ENCODE measurements around the gene VSTM2B.

VSTM2B gene

DNA sequence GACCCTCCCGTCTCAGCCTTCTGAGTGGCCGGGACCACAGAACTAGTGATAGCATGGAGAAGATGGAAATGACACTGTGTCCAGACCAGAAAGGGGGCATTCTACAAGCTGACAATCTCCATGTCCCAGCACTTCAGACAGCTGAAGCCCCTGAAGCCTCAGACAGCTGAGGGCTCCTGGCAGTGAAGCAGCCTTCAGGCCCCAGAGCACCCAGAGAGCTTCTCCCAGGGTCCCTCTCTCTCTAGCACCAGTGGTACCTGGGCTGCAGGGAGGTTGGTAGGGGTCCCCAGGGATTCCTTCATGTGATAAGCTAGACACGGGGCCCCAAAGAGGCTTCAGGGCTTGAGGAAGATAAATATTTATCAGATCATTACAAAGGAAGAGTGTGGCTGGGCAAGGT, 72.7 kb downstream of the VSTM2B start:
- DNase-seq: no peak

DNA sequence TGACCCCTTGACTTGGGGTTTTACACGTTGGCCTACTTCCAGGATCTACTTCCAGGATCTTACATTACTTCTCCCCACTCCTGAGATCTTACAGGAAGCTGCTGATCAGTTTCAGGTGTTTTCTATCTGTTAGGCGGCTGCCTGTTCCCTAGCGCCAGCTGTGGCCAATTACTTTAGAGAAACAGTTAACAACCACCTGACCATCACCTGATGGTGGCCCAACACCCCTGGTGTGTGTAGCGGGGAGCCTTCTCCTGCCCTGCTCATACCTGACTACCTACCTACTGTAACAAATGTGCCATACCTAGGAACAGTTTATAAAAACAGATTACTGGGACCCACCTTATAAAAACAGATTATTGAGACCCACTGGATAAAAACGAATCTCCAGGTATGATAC, 77.5 kb downstream of the VSTM2B start:
- DNase-seq: no peak

- peak; percentile 97 to 98 for DNase-seq
Observed at GRCh38 chr19:29605653-29606419, 80.0 kb downstream of the VSTM2B start, which contains the start of gene POP4. TSS of gene POP4 (plus strand) at chr19:29606283. CDS start at chr19:29606319, 36 bp downstream.

DNA sequence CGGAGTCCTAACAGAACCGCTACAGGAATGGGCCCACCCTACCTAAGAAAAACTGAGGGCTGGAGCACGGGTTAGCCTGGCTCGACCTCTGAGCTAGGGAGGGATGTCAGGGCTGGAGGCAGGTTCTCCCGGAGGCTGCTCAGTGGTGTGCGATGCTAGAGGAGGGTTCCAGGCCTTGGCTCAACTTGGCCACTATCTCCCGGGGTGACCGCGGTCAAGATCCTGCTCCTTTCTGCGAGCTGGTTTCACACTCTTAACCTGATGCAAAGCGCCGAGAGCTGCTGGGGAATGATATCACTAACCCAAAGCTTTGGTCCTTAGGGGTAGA, 80.6 kb downstream of the VSTM2B start:
- DNase-seq: no peak

DNA sequence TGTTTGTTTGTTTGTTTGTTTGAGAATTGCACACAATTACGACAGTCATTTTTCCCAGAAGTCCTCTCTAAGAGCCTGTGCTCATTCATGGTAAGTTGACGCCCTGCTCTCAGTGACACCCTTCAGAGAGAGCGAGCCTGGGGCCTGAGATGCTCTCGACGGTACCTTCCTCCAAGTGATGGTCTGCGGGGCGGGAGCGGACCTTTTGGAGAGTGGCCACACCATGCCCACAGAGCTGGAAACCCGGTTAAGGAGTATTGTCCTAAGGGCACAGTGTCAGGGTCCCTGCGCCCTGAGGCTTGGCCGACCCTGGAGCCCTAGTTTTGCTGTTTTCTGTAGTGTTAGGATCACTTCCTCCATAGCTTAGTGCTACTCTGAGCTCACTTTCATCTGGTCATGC, 83.8 kb downstream of the VSTM2B start:
- no peak for DNase-seq

- DNase-seq: no peak
Observed at GRCh38 chr19:29610213-29610573, 84.4 kb downstream of the VSTM2B start.

- DNase-seq: peak; percentile 79 to 80
Observed at GRCh38 chr19:29610574-29611271, 84.9 kb downstream of the VSTM2B start.

- no peak for DNase-seq
Observed at GRCh38 chr19:29612121-29612520, 86.3 kb downstream of the VSTM2B start.

GRCh38 chr19:29612801-29613595, 87.2 kb downstream of the VSTM2B start:
- no peak for DNase-seq

DNA sequence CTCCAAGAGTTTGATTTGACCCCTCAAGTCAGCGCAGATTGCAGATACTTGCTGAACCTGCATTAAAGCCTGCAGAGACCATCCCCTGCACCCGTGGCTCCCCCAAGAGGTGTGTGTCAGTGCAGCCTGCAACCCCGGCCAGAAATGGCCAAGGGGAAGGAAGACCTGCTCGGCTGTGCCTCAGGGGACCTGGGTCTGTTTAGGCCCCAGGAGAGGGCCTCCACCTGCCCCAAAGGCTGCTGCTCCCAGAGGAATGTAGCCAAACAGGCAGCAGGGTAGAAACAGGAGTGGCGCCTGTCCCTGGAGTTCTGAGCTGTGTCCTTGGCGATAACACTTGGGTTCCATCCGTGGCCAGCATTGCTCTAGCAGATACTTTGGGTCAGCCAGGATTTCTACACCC, 88.3 kb downstream of the VSTM2B start:
- DNase-seq: no peak

All from stimulated activated CD4-positive, alpha-beta T cell treated with anti-CD3 and anti-CD28 coated beads, Interleukin-4, amount 100 ng/mL, for 4 hours (primary cell).